Measurements from ENCODE around the gene TECTA.

TECTA gene, protein sequence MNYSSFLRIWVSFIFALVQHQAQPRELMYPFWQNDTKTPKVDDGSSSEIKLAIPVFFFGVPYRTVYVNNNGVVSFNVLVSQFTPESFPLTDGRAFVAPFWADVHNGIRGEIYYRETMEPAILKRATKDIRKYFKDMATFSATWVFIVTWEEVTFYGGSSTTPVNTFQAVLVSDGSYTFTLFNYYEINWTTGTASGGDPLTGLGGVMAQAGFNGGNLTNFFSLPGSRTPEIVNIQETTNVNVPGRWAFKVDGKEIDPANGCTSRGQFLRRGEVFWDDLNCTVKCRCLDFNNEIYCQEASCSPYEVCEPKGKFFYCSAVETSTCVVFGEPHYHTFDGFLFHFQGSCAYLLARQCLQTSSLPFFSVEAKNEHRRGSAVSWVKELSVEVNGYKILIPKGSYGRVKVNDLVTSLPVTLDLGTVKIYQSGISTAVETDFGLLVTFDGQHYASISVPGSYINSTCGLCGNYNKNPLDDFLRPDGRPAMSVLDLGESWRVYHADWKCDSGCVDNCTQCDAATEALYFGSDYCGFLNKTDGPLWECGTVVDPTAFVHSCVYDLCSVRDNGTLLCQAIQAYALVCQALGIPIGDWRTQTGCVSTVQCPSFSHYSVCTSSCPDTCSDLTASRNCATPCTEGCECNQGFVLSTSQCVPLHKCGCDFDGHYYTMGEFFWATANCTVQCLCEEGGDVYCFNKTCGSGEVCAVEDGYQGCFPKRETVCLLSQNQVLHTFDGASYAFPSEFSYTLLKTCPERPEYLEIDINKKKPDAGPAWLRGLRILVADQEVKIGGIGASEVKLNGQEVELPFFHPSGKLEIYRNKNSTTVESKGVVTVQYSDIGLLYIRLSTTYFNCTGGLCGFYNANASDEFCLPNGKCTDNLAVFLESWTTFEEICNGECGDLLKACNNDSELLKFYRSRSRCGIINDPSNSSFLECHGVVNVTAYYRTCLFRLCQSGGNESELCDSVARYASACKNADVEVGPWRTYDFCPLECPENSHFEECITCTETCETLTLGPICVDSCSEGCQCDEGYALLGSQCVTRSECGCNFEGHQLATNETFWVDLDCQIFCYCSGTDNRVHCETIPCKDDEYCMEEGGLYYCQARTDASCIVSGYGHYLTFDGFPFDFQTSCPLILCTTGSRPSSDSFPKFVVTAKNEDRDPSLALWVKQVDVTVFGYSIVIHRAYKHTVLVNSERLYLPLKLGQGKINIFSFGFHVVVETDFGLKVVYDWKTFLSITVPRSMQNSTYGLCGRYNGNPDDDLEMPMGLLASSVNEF (N-terminal part only)

DNA sequence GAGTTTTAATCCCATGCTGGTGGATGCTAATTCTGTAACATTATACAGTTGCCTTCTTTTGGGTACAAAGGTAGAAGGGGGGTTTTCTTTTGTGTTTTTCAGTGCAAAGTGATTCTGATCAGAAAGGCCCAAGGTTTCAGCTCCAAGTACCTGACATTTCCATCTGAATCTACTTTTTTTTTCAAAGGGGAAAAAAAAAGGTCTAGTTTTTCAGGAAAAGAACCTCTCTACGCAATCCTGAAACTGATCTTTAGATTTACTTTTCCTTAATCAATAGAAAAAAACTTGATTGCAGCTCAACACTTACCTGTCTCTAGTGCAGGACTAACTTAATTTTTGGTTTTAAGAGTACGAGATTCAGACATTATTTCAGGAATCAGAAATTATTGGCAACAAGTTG is at the start of gene TECTA:
Gene TECTA, plus strand, starts transcription at position 301 of the 400 bp plus-strand sequence. CDS start 1,423 bp downstream, outside the sequence.
- DNase-seq = no peak

DNA sequence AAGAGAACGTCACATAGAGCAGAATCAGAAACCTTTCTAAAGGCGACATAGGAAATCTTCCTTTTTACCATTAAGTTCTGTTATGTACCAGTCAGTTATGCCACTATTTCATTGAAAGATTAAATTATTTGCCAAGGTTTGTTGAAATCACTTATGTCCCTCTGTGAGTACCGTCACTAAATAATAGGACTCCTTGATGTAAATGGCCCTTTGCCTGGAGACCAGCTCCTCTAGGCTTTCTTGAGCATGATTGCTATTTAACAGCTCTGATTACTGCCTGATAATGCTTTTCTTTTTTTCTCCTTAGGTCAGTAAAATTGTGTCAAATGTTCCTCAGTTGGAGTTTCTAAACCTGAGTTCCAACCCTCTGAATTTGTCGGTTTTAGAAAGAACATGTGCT is 47.8 kb upstream of the TECTA start:
- DNase-seq = no peak

DNA sequence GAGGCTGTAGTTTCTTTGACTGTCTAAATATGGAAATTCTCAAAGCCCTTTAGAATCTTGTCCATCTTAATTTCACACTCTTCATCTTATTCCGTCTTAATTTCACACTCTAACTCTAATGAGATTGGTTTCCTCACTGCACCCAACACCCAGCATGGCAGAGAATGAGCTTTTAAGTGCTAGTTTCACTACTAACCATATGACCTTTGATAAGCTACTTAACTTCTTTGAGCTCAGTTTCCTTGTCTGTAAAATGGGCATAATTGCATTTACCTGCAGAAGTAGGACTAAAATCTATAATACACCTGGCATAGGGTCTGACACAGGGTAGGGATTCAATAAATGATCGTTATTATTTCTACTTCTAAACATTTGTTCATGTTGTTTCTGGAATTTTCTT is 46.8 kb upstream of the TECTA start:
- DNase-seq = no peak

DNA sequence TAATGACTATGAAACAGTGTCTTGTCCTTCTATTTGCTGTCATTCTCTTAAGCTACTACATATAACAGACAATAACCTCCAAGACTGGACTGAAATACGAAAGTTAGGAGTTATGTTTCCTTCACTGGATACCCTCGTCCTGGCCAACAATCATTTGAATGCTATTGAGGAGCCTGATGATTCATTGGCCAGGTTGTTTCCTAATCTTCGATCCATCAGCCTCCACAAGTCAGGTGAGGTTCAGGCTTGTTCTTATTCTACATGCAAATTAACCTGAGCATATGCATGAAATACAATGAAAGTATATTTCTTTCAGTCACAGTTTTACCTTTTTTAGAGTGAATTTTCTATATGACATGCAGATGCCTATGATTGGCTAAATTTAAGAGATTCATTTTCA is 46.0 kb upstream of the TECTA start:
- DNase-seq = no peak

DNA sequence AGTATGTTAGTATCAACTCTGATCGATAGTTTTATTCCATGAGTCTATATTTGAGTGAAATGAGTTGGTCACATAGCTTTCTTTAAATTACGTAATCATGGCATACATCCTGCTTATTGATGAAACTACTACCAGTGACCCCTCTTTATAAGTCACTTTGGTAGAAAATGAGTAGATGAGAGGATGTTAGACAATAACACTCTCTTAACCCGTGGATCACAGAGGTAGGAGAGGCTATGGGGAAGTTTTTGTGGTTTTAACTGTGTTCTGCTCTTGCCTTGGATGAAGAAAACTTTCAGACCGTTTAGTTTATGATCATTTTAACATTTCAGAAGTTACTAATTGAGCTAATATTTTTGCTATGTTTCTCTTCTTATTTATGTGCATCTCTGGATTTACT is 43.1 kb upstream of the TECTA start:
- DNase-seq = no peak

DNA sequence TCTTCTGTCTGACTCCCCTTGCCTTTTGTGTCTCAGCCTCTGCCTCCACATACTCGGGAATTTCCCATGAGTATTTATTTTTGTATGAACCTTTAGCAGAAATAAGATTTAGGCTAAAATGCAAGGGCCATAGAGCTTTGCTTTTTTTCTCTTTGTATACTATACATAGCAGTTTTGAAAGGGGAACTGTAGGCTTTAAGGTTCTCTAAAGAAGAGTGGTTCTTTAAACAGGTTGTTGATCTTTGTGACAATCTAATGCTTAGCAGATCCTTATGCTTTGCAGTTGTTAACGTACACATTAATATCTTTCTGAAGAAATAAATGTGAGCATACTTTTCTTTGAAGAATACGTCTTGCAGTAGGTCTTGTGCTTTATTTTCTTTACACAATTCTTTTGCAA is 42.1 kb upstream of the TECTA start:
- no peak for DNase-seq

DNA sequence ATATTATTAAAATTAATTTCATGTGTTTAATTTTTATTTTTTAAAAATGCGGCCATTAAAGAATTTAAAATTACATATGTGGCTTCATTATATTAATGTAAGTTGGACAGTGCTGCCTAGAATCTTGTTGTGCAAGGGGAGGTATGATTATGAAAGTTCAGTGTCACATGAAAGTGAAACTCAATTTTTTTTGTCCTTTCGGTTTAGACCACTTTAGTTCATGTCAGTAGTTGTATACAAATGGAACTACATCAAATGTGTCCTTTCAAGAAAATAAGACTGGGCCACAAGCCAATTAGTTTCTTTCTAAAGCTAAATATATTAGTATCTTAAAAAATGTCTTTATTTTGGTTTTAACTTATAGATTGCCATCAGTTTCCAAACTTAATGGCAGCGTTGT is 41.4 kb upstream of the TECTA start:
- no peak for DNase-seq

DNA sequence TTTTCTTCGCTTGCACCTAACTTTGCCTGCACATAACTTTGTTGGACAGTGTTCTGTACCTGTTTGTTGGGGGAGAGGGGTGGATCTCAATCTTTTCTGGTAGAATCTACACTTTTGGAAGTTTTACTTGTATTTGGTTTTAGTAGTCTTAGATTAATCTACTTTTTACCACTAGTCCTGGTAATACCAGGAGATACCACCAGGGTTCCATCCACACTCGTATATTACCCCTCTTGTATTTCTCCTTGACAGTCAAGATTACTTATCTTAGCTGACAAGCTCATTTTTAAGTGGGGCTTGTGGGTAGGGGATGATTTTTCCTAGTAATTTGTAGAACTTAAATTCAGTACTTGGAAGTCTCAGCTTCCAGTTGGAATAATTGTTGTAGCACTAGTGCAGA is 37.3 kb upstream of the TECTA start:
- DNase-seq = no peak

DNA sequence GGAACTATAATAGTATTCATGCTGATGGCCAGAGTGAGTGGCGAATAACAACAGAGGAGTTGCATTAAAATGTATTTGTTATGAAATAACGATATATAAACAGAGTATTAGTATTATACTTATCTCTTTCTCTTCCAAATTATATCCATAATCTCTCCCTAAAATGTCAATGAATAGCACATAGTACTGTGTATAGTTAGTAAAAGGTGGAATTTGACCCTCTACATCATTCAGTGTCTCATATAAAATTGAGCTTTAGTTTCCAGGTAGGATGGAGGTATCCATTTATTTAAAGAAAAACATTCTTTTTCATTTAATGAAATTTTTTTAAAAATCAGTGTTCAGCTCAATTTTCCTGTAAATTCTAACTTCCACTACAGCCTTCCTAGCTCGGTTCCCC is 34.4 kb upstream of the TECTA start:
- DNase-seq = no peak

DNA sequence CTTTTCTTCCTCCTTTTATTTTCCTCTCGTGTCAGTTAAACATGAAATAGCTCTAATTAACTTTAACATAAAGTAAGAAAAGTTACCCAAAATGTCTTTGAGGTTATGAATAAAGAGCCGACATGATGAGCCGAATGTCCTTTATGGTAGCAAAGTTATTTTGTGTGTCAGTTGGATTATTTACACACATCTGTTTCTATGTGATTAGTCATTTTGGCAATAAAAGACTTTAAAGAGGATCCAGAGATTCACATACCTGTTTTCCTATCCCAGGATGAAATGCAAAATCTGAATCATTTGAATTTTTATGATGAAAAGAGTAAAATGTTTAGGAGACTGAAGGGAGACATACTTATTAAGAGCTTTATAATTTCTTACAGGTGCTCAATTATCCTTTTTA is 34.0 kb upstream of the TECTA start:
- DNase-seq = no peak

DNA sequence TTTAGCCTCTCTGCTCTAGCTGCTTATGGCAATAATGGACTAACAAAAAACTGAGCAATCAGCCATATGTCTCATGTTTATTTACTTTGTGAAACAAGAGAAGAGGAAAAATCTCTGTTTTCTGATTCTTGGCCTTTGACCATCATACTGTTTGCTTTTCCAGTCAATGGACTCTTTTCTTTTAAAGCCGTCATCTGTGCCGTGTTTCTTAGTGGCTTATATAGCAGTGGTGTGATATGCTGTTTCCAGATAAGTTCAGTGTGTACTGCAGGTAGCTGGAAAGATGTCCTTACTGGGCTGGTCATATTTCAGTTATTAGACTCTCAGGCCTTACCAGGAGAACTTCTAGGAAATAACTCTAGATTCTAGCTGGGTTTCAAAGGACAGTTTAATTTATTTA is 33.6 kb upstream of the TECTA start:
- no peak for DNase-seq

DNA sequence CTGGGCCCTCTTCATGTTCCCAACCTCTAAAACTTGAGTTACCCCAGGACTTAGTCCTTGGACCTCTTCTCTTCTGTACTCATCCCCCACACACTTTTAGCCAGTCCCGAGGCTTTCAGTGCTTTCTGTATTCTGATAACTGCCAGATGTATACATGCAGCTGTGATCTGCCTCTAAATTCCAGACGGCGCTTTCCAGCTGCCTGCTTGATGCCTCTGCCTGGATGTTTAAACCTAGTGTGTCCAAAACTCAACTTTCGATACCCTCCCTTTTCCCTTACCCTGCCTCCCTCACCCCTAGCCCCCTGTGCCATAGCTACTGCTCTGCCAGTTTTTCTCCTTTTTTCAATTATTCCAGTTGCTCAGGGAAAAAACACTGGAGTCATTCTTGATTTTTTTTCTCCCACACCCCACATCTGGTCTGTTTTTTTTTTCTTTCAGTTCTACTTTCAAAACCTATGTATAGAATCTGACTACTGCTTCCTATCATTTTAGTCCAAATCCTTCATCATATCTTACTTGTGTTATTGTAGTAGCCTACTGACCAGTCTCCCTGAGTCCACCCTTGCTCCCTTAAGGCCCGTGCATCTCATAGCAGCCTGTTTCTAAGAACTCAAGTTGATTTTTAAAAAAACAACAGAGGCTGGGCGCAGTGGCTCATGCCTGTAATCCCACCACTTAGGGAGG is 32.9 kb upstream of the TECTA start:
- DNase-seq = no peak

DNA sequence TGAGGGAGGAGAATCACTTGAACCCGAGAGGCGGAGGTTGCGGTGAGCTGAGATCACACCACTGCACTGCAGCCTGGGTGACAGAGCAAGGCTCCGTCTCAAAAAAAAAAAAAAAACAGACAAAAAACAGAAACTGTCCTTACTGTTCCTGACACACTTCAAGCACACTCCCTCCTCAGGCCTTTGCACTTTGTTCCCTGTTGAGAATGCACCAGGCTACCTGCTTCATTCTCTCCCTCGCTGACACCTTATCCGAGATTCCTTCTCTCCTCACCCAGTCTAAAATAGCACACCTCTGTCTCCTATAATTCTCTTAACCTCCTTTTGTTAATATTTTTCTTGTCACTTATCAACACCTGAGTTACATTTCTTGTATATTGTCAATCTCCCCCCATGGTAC is 32.3 kb upstream of the TECTA start:
- no peak for DNase-seq

DNA sequence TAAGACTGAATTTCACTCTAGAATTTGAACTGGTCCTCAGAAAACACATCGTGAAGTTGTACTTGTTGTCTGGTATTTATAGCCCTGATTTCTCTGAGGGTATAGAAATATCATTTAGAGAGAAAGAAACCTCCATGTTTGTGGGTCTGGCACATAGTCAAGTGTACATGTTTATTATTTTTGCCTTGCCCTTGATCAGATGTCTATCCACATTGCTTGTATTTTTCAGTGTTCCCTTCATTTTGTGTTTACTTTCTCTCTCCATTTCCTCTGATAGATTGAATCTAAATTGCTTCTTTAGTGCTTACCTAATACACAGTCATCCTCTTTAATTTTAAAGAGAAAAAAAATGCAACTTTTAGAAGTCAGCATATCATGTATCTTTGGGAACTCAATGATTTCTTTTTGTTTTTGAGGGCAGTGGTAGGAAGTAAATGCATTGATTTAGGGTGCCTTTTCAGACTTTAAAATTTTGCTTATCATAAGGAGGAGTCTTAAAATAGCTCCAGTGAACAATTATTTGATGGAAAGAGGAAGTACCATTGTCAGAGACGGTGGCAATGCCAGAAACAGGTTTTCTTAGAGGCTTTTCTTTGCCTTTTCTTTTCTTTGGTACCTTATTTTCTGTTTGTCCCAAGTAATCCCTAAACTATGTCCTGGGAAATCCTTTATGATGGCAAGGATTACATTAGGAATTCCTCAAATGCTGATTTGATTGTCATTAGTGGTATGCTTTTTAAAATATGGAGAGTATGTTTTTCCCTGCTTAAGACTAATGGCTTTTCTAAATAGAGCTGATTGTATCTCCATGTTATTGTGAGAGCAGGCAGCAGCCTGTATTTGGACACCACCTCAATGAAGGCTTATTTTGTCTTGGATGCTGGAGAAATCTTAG is 29.8 kb upstream of the TECTA start:
- no peak for DNase-seq

DNA sequence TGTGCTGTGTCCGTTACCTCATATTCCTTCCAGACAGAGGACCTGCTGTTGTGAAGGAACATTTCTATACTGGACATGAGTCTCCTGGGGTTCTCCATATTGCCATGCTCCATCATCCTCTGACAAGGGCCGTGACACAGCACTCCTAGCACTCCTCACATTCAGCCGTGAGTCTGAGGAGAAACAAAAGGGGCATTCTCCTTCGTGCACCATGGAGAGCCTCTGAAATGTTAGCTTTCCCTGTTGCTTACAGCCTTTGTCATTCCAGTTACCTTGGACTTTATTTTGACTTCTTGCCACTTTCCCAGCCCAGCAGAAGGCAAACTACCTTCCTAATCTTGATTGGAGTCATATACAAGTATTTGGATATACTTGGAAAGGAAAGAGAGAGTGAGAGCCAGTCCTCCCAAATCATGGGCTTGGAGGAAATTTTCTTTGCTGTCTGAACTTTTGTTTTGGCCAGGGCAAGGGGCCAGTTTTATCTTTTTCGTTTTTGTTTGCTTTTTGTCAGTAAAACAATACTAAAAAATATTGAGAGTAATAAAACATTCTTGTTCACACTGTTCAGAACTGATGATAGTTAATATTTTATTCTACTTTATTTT is 29.1 kb upstream of the TECTA start:
- DNase-seq = no peak

DNA sequence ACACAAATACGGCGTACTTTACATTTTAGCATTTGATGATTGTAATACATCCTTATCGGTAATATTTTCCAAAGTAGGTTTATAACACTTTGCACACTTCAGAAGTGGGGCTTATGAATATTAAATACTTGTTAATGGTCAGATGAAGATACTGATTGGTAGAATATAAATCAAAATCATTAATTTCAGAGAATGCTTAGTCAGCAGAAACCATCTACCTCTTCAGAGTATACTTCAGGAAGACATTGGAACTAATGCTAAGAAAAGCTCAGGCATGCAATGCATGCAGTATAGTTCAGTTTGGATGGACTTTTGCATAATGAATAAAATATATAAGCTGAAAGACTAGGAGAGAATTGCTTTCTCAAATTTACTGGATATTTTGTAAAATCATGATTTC is 19.7 kb upstream of the TECTA start:
- no peak for DNase-seq

DNA sequence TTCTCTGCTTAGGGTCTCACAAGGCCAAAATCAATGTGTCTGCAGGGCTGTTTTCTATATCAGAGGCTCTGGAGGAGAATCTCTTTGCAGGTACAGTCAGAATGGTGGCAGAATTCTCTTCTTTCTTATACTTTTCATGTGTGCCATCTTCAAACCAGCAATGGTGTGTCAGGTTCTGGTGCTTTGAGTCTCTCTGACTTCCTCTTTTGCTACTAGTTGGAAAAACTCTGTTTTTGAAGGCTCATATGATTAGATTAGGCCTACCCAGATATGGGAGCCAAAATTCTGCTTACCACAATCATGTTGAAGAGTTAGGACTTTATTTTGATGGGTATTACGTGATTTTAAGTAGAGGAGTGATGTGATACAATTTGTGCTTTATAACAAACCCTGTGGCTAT is 18.8 kb upstream of the TECTA start:
- DNase-seq = no peak

DNA sequence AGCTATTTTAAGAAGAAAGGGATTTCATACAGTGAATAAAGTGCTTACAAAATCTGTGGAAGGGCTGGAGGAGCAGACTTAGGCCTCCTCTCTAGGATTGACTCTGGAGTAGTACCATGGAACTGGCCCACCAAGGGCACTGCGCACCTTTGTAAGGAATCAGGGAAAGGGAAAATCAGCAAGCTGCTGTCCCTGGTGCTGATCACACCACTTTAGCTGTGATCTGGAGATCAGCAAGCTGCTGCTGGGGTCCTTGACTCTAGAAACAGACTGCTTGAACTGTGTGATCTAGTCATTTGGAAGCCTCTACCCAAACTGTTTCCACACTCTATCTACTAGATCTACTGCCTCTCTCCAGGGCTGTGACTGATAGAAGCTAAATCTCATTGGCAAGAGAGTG is 18.4 kb upstream of the TECTA start:
- no peak for DNase-seq

DNA sequence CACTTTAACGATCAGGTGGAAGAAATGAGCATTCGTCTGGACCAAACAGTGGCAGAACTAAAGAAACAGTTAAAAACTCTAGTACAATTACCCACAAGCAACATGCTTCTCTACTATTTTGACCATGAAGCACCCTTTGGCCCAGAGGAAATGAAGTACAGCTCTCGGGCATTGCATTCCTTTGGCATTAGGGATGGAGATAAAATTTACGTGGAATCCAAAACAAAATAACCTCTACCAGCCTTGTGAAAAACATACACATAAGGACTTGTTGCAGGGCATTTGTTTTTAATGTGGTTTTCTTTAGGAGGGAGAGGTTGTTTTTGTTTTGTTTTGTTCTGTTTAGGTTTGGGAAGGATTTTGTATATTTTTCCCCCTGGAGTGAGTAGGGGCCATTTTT is 14.2 kb upstream of the TECTA start:
- no peak for DNase-seq

DNA sequence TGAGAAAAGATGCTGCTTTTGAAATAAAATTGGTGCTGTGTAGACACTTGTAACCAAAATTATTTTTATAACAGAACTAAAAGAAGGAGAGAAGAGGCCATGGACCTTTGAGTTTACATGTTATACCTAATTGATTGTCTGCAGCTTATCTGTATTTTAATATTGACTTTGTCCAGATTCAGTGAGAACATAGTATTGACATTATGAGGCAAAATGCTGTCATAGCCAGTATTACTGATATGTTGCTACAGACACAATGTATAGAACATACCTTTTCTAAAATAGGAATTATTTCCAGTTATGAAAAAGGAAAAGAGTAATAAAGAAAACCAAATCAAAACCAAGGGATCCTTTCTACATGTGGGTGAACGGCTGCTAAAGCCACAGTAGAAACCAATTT is 11.5 kb upstream of the TECTA start:
- DNase-seq = no peak

DNA sequence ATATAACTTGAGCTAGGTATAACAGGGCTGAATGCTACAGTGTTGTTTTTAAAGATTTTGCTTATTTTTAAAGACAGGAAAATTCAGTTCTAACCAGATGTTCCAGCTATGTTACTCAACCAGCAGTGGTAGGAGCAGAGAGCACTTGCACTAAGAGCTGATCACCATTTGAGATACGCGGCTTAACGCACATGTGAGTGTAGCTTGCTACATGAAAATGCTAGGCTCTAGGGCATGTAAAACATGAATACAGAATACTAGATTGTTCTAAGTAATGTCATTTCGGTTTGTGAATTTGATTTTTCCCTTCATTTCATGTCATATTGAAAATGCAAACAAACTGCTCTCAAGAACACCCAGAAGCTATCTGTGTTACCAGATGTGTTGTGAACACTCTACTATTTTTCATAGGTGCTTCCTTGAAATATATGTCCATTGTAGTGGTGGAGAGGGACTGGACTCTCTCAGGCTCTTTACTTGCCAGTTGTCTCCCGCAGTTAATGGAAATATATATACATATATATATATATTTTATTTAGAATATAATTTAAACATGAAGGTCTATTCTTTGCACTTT is 10.8 kb upstream of the TECTA start:
- DNase-seq = no peak
